Osteoblast (primary cell): ENCODE results near the gene MTMR11. TPM values are rescaled to one million over a fixed set of nuclear protein-coding genes. Genes with fewer than 3 reads are reported as not detected.

ENCODE experiments used
- DNase-seq: peaks from one replicate; pipeline ENCODE4 v3.0.0; 2011; ENCODE audit warnings: low spot score, mixed read lengths; ENCODE audit not compliant: insufficient read length; ENCODE audit errors: missing footprints
- H2AFZ ChIP-seq: 2 replicates; pipeline ENCODE4 v1.6.0; 2011; ENCODE audit warnings: mild to moderate bottlenecking, low read length
- H3K27ac ChIP-seq: 2 replicates; pipeline ENCODE4 v1.5.1; 2011; ENCODE audit warnings: mild to moderate bottlenecking, low read depth, low read length, moderate library complexity
- H3K27me3 ChIP-seq: 2 replicates; pipeline ENCODE4 v1.6.0; 2012; ENCODE audit warnings: mild to moderate bottlenecking, control low read depth, inconsistent platforms, low read length, moderate library complexity; ENCODE audit not compliant: insufficient read depth
- H3K36me3 ChIP-seq: 2 replicates; pipeline ENCODE4 v1.5.1; 2011; ENCODE audit warnings: mild to moderate bottlenecking, low read length, control low read depth, moderate library complexity; ENCODE audit not compliant: insufficient read depth
- H3K4me1 ChIP-seq: 2 replicates; pipeline ENCODE4 v1.5.1; 2011; ENCODE audit warnings: mild to moderate bottlenecking, low read length, control low read depth, moderate library complexity; ENCODE audit not compliant: insufficient read depth
- H3K4me2 ChIP-seq: 2 replicates; pipeline ENCODE4 v1.6.0; 2011; ENCODE audit warnings: mild to moderate bottlenecking, low read length; ENCODE audit not compliant: insufficient read depth
- H3K4me3 ChIP-seq: fragments of 200-600 bp; sonication (generic); 3 replicates; pipeline ENCODE4 v1.5.1; 2012; ENCODE audit warnings: mild to moderate bottlenecking, low read length, inconsistent platforms; ENCODE audit not compliant: insufficient read depth
- H3K79me2 ChIP-seq: 2 replicates; pipeline ENCODE4 v1.6.0; 2012; ENCODE audit warnings: mild to moderate bottlenecking, low read length, control low read depth, inconsistent platforms; ENCODE audit not compliant: insufficient read depth
- H3K9me3 ChIP-seq: 2 replicates; pipeline ENCODE4 v1.5.1; 2011; ENCODE audit warnings: low read depth, low read length, control low read depth
- H4K20me1 ChIP-seq: 2 replicates; pipeline ENCODE4 v1.6.0; 2012; ENCODE audit warnings: mild to moderate bottlenecking, low read length, control low read depth; ENCODE audit not compliant: insufficient read depth
- total RNA-seq: library from RNA; depleted of rRNA; stranded (reverse); fragments of >200 nt; gene quantifications from 2 replicates; pipeline ENCODE4 v1.2.3, GENCODE V29; 2012
- TF ChIP-seq, protein P1 (sequence below): IDR thresholded peaks from 2 replicates; pipeline ENCODE4 v1.5.1; 2011; ENCODE audit warnings: mild to moderate bottlenecking, low read depth, low read length, moderate library complexity; ENCODE audit errors: extremely low read depth

MTMR11 gene
- total RNA-seq, 1 donor, result 7.2 TPM

DNA sequence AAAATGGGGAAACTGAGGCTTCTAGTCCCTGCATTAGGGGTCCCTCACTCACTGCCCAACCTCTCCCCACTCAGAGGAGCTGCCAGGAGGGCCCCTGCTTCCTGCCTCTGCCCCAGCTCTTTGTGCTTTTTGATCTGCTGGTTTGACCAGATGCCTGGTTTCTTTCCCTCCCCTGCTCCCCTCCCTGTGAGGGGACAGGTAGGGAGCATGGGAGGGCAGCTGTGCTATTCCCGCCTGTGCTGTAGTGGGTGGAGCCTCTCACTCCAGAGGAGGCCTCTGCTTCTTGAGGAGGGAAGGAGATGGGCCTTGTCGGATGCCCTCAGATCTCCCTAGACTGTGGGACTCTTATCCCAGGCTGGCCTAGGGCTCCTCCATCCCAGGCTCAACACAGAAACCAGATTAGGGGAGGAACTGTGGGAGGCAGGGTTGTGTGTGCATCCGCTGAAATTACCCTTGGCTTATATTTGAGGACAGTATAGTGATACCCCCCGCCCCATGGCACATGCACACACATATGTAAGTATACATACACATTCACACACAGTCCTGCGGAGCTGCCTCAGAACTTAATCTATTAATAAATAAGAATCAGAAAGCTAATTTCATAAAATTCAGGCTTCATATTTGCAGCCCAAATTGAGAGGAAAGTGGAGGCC lies 32.7 kb downstream of the MTMR11 start:
- Histone ChIP-seq H4K20me1 (no peaks in the 10 kb centered on the region), H3K36me3 (peaks cover 14% of the 10 kb centered on the region), H3K4me3 (no peak overlapping the region), H3K4me1 (peaks cover 7% of the 10 kb centered on the region), H3K9me3 (no peaks in the 10 kb centered on the region), H3K27ac (no peak overlapping the region), H3K27me3 (no peaks in the 10 kb centered on the region), H3K79me2 (peaks cover 3% of the 10 kb centered on the region), H3K4me2 (no peak overlapping the region), H2AFZ (no peak overlapping the region)
- TF ChIP-seq, protein P1, sequence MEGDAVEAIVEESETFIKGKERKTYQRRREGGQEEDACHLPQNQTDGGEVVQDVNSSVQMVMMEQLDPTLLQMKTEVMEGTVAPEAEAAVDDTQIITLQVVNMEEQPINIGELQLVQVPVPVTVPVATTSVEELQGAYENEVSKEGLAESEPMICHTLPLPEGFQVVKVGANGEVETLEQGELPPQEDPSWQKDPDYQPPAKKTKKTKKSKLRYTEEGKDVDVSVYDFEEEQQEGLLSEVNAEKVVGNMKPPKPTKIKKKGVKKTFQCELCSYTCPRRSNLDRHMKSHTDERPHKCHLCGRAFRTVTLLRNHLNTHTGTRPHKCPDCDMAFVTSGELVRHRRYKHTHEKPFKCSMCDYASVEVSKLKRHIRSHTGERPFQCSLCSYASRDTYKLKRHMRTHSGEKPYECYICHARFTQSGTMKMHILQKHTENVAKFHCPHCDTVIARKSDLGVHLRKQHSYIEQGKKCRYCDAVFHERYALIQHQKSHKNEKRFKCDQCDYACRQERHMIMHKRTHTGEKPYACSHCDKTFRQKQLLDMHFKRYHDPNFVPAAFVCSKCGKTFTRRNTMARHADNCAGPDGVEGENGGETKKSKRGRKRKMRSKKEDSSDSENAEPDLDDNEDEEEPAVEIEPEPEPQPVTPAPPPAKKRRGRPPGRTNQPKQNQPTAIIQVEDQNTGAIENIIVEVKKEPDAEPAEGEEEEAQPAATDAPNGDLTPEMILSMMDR, result no peak
- peak; percentile 68 for DNase-seq

DNA sequence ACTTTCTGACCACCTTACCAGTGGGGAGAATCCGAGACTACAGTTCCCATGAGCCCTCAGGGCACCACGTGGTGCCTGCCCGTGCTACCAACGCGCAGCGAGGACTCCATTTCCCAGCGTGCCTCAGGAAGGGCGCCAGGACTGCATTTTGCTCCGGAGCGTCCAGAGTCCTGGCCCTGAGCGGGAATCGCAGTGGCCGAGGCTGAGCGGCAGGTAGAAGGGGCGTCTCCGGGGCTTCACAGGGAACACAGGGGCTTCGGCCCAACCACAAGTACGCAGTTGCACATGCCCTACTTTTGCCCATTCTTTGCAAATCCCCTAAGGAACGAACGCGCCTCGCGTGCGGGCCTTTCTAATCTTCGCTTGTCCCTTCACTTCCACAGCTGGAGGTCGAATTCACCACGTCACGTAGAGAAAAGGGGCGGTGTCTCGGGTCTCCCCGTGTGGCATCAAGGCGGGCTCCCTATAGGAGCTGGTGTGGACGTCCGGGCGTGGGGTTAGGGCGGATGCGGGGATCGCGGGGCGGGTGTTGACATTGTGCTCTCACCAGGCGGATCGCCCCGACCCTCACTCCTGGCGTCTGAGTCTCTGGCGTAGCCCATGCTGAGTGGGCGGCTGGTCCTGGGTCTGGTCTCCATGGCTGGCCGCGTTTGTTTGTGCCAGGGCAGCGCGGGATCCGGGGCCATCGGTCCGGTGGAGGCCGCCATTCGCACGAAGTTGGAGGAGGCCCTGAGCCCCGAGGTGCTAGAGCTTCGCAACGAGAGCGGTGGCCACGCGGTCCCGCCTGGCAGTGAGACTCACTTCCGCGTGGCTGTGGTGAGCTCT lies 37.0 kb downstream of the MTMR11 start, which contains the start of gene BOLA1:
Gene BOLA1, plus strand, starts transcription at position 109 of the 825 bp plus-strand sequence. Its CDS starts 492 bp downstream, at position 601.
- peaks cover 3% of the 10 kb centered on the region for H3K79me2 ChIP-seq
- H3K4me1 ChIP-seq, result peaks cover 7% of the 10 kb centered on the region
- no peaks in the 10 kb centered on the region for H3K36me3 ChIP-seq
- peak; percentile 98 for DNase-seq
- H4K20me1 ChIP-seq, result no peaks in the 10 kb centered on the region
- H3K27ac ChIP-seq, result peak within 1 kb of the TSS; percentile 76
- H3K9me3 ChIP-seq, result no peaks in the 10 kb centered on the region
- H3K27me3 ChIP-seq, result no peaks in the 10 kb centered on the region
- TF ChIP-seq, protein P1, result no peak
- peak within 1 kb of the TSS; percentile 87 for H3K4me2 ChIP-seq
- H2AFZ ChIP-seq, result peak within 1 kb of the TSS; percentile 95
- H3K4me3 ChIP-seq, result peak within 1 kb of the TSS; percentile 75

DNA sequence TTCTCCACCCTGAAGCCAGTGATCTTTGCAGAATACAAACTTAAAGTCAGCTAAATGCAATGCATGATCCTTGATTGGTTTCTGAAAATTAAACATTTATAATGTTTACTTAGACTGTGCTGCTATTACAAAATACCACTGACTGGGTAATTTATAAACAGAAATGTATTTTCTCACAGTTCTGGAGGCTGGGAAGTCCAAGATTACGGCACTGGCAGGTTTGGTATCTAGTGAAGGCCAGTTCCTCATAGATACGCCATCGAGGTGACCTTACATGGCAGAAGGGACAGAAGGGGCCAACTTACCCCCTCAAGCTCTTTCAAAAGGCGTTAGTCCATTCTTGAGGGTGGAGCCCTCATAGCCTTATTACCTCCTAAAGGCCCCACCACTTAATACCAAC lies 40.1 kb downstream of the MTMR11 start:
- peaks cover 7% of the 10 kb centered on the region for H3K4me1 ChIP-seq
- H4K20me1 ChIP-seq, result no peaks in the 10 kb centered on the region
- no peaks in the 10 kb centered on the region for H3K36me3 ChIP-seq
- H3K4me2 ChIP-seq, result no peak overlapping the region
- H3K79me2 ChIP-seq, result peaks cover 3% of the 10 kb centered on the region
- H3K27me3 ChIP-seq, result no peaks in the 10 kb centered on the region
- no peaks in the 10 kb centered on the region for H3K9me3 ChIP-seq
- no peak overlapping the region for H3K4me3 ChIP-seq
- no peak overlapping the region for H3K27ac ChIP-seq
- no peak overlapping the region for H2AFZ ChIP-seq
- DNase-seq, result no peak
- TF ChIP-seq, protein P1, result no peak

DNA sequence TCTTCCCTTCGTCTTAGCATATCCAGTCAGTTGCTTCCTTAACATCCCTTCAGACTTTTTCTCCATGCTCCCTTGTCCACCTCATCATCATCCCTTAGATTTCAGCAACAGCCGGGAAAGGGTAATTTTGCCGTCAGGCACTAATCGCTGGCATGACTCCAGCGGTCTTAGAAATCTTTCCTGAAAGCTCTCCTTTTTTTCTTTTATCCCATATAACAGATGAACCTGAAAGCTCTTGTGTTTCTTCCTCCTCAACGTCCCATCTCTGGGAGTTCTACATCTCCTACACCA lies 47.7 kb downstream of the MTMR11 start:
- no peak for DNase-seq
- Histone ChIP-seq H3K79me2 (peaks cover 12% of the 10 kb centered on the region), H3K4me2 (peak overlapping the region; percentile 91), H4K20me1 (no peaks in the 10 kb centered on the region), H3K27me3 (no peaks in the 10 kb centered on the region), H3K4me1 (peaks cover 21% of the 10 kb centered on the region), H3K9me3 (no peaks in the 10 kb centered on the region), H3K27ac (peak overlapping the region; percentile 94), H2AFZ (peak overlapping the region; percentile 77), H3K4me3 (peak overlapping the region; percentile 80), H3K36me3 (no peaks in the 10 kb centered on the region)
- TF ChIP-seq, protein P1, result no peak
